GM12878 (cell line): ENCODE data around the gene PRH1. TPM values are rescaled to one million over a fixed set of nuclear protein-coding genes. Genes with fewer than 3 reads are reported as not detected.

ENCODE experiments used
- MTA2 ChIP-seq: fragments of 450-650 bp; IDR thresholded peaks from 2 replicates; pipeline ENCODE4 v1.6.1; 2016; ENCODE audit warnings: low read depth, mild to moderate bottlenecking, moderate library complexity
- PRDM15 ChIP-seq: fragments of 450-650 bp; formaldehyde crosslinking; IDR thresholded peaks from 2 replicates; pipeline ENCODE4 v1.4.0; 2020; ENCODE audit warnings: mild to moderate bottlenecking, moderate library complexity
- RUNX3 ChIP-seq: IDR thresholded peaks from 2 replicates; pipeline ENCODE4 v1.6.1; 2012; ENCODE audit warnings: low read length, inconsistent platforms
- ZBTB33 ChIP-seq: fragments of 450-650 bp; IDR thresholded peaks from 2 replicates; pipeline ENCODE4 v1.6.1; 2017; ENCODE audit warnings: mild to moderate bottlenecking
- ZBTB40 ChIP-seq: fragments of 450-650 bp; IDR thresholded peaks from 2 replicates; pipeline ENCODE4 v1.6.1; 2016; ENCODE audit warnings: mild to moderate bottlenecking, moderate library complexity, borderline replicate concordance
- ZNF687 ChIP-seq: fragments of 450-650 bp; IDR thresholded peaks from 2 replicates; pipeline ENCODE4 v1.6.1; 2017; ENCODE audit warnings: mild to moderate bottlenecking, moderate library complexity
- polyA plus RNA-seq, 11 experiments: library from polyadenylated mRNA; depleted of rRNA in 4 of 11; unstranded in 6 of 11; stranded (reverse) in 5 of 11; fragments of >200 nt; fragmentation: Nextera tagmentation in 4 of 11; fragmentation: Illumina TruSeq in 1 of 11; extraction: Ambion mirVana in 4 of 11; extraction: Trizol in 1 of 11; gene quantifications; 1 replicate in 1 of 11; 2 replicates in 10 of 11; pipeline versions ENCODE4 v1.2.1 to v1.2.3, GENCODE V29; 2011 to 2016; ENCODE audit warnings: inconsistent platforms in 2 of 11, missing spikeins in 2 of 11, low read depth in 1 of 11
- total RNA-seq, 4 experiments: library from RNA; depleted of rRNA in 3 of 4; stranded (reverse); fragments of >200 nt in 3 of 4; fragmentation: Illumina TruSeq in 1 of 4; extraction: Trizol in 1 of 4; gene quantifications; 2 replicates each; pipeline versions ENCODE4 v1.2.1 to v1.2.3, GENCODE V29; 2013 to 2021

PRH1 gene
- total and polyA plus RNA-seq, 10 of the 15 experiments (the other 5 are each of a cell fraction or from before 2014, with no cell fraction given) = 2.5 to 26.3 (median 11.8) TPM

- TF ChIP-seq ZNF687 = no peak
- TF ChIP-seq RUNX3 = no peak
- no peak for TF ChIP-seq MTA2
- TF ChIP-seq ZBTB33 = no peak
- TF ChIP-seq ZBTB40 = no peak
- no peak for TF ChIP-seq PRDM15 (CRISPR knock-in tag)
Measured at GRCh38 chr12:10851243-10851858, 32.7 kb downstream of the PRH1 start (continued).
